GM12878 (cell line): Measurements from ENCODE around the gene NPAS3. TPM values are rescaled to one million over a fixed set of nuclear protein-coding genes. Genes with fewer than 3 reads are reported as not detected.

Experiments
- ATAC-seq: fragments of 200-7000 bp; cut with Tn5 transposase; 3 replicates; pipeline ENCODE4 v1.9.1; 2020; ENCODE audit warnings: mild to moderate bottlenecking, moderate library complexity
- BruUV-seq: library from RNA; stranded (reverse); fragments of 400-500 nt; replicated peaks from 2 replicates; lab custom pipeline; 2021; lab: Mats Ljungman, UMichigan
- CTCF ChIA-PET: fragments of 300-600 bp; sonication (Branson Sonifier 250); formaldehyde crosslinking; extraction: SDS; loops from one replicate; lab custom pipeline; 2021; ENCODE audit warnings: inconsistent platforms; lab: Yijun Ruan, JAX
- POLR2A ChIA-PET: fragments of 350-600 bp; formaldehyde crosslinking; extraction: SDS; loops from one replicate; lab custom pipeline; 2021; ENCODE audit warnings: inconsistent platforms; lab: Charles Lee
- RAD21 ChIA-PET: fragments of 300-600 bp; sonication (Branson Sonifier 250); formaldehyde crosslinking; loops from one replicate; lab custom pipeline; 2023; ENCODE audit warnings: antibody characterized with exemption; ENCODE audit not compliant: unreplicated experiment; lab: Charles Lee
- SMC1A ChIA-PET: fragments of 300-600 bp; sonication (Branson Sonifier 250); formaldehyde crosslinking; loops from one replicate; lab custom pipeline; 2023; ENCODE audit not compliant: unreplicated experiment, uncharacterized antibody; lab: Charles Lee
- DNase-seq: peaks from one replicate; pipeline ENCODE4 v3.0.0-alpha.2; 2011; ENCODE audit warnings: low read depth, low spot score
- FAIRE-seq: peaks from 3 replicates; lab custom pipeline; 2011; peaks lifted over from hg19 to GRCh38; lab: Jason Lieb, UNC
- H2AFZ ChIP-seq: 2 replicates; pipeline ENCODE4 v1.6.0; 2011; ENCODE audit warnings: low read depth, low read length, control low read depth; ENCODE audit not compliant: control insufficient read depth
- H3K27ac ChIP-seq: 2 replicates; pipeline ENCODE4 v1.5.1; 2011; ENCODE audit warnings: control low read depth; ENCODE audit not compliant: control insufficient read depth, insufficient read depth
- H3K27me3 ChIP-seq, 2 experiments: replicated peaks in 1 of 2; 2 replicates each; pipeline versions ENCODE4 v1.6.0 to v1.6.1; 2011; ENCODE audit warnings: low read length in 1 of 2; ENCODE audit not compliant: control insufficient read depth in 2 of 2, insufficient read depth in 2 of 2
- H3K36me3 ChIP-seq, 2 experiments: 2 replicates each; pipeline ENCODE4 v1.5.1; 2011; ENCODE audit warnings: low read length in 1 of 2; ENCODE audit not compliant: control insufficient read depth in 2 of 2, insufficient read depth in 2 of 2
- H3K4me1 ChIP-seq: 2 replicates; pipeline ENCODE4 v1.6.1; 2011; ENCODE audit warnings: mild to moderate bottlenecking, low read length, moderate library complexity, mixed read lengths; ENCODE audit not compliant: control insufficient read depth, insufficient read depth
- H3K4me2 ChIP-seq: 2 replicates; pipeline ENCODE4 v1.6.0; 2011; ENCODE audit warnings: control low read depth; ENCODE audit not compliant: control insufficient read depth, insufficient read depth
- H3K4me3 ChIP-seq: fragments of 200-600 bp; sonication (generic); 2 replicates; pipeline ENCODE4 v1.5.1; 2016
- H3K79me2 ChIP-seq: 2 replicates; pipeline ENCODE4 v1.6.0; 2011; ENCODE audit warnings: low read length; ENCODE audit not compliant: control insufficient read depth, insufficient read depth
- H3K9ac ChIP-seq: 2 replicates; pipeline ENCODE4 v1.8.0; 2011; ENCODE audit warnings: low read length, control low read depth, mixed read lengths; ENCODE audit not compliant: control insufficient read depth, insufficient read depth
- H3K9me3 ChIP-seq: replicated peaks from 3 replicates; pipeline ENCODE4 v1.5.1; 2011; ENCODE audit warnings: mild to moderate bottlenecking, low read length; ENCODE audit not compliant: control insufficient read depth, insufficient read depth
- H4K20me1 ChIP-seq: 2 replicates; pipeline ENCODE4 v1.6.0; 2011; ENCODE audit not compliant: control insufficient read depth, insufficient read depth
- ATF7 ChIP-seq: fragments of 450-650 bp; IDR thresholded peaks from 2 replicates; pipeline ENCODE4 v1.6.1; 2016; ENCODE audit warnings: low read depth, mild to moderate bottlenecking
- CBFB ChIP-seq: IDR thresholded peaks from 2 replicates; pipeline ENCODE4 v1.6.1; 2016; ENCODE audit warnings: antibody characterized with exemption, low read depth
- CHD1 ChIP-seq: IDR thresholded peaks from 2 replicates; pipeline ENCODE4 v1.6.1; 2012; ENCODE audit warnings: low read depth, low read length, improper control_type of control experiment
- CHD2 ChIP-seq: IDR thresholded peaks from 2 replicates; pipeline ENCODE4 v1.6.1; 2011; ENCODE audit warnings: low read depth, low read length, improper control_type of control experiment, borderline replicate concordance
- HCFC1 ChIP-seq: fragments of 150-350 bp; IDR thresholded peaks from 2 replicates; pipeline ENCODE4 v1.6.1; 2014; ENCODE audit warnings: low read length
- KDM1A ChIP-seq: fragments of 200-600 bp; sonication (generic); IDR thresholded peaks from 2 replicates; pipeline ENCODE4 v1.6.1; 2016; ENCODE audit warnings: borderline replicate concordance
- PAX8 ChIP-seq: fragments of 450-650 bp; IDR thresholded peaks from 2 replicates; pipeline ENCODE4 v1.6.1; 2017; ENCODE audit warnings: mild to moderate bottlenecking, moderate library complexity
- RAD21 ChIP-seq: IDR thresholded peaks from 2 replicates; pipeline ENCODE4 v1.6.1; 2011; ENCODE audit warnings: mild to moderate bottlenecking, low read depth, low read length, moderate library complexity; ENCODE audit not compliant: insufficient read depth
- RAD51 ChIP-seq: fragments of 450-650 bp; IDR thresholded peaks from 2 replicates; pipeline ENCODE4 v1.6.1; 2016; ENCODE audit warnings: moderate library complexity, mild to moderate bottlenecking, inconsistent platforms
- SMARCA5 ChIP-seq: fragments of 450-650 bp; IDR thresholded peaks from 2 replicates; pipeline ENCODE4 v1.6.1; 2017; ENCODE audit warnings: mild to moderate bottlenecking
- YY1 ChIP-seq: IDR thresholded peaks from 2 replicates; pipeline ENCODE4 v1.6.1; 2011; ENCODE audit warnings: low read depth, mild to moderate bottlenecking, low read length
- ZZZ3 ChIP-seq: IDR thresholded peaks from 2 replicates; pipeline ENCODE4 v1.6.1; 2011; ENCODE audit warnings: low read depth; ENCODE audit not compliant: control insufficient read depth, insufficient read length
- WGBS: methylation state at CpG from one replicate; pipeline ENCODE4 v1.1.6; 2016; ENCODE audit warnings: low lambda C conversion rate; ENCODE audit not compliant: insufficient replicate concordance, insufficient coverage; ENCODE audit errors: missing lambda C conversion rate; 5-methylcytosine and 5-hydroxymethylcytosine counted together
- in situ Hi-C: fragments of 300-500 bp; cut with MboI; formaldehyde crosslinking; loops from 9 replicates; pipeline ENCODE4 v1.14.3; 2018; ENCODE audit warnings: mixed read lengths
- intact Hi-C: fragments of 100-400 bp; cut with micrococcal nuclease; formaldehyde crosslinking; loops from one replicate; pipeline ENCODE4 v1.14.2; 2022; ENCODE audit not compliant: unreplicated experiment
- polyA plus RNA-seq, 11 experiments: library from polyadenylated mRNA; depleted of rRNA in 4 of 11; unstranded in 6 of 11; stranded (reverse) in 5 of 11; fragments of >200 nt; fragmentation: Nextera tagmentation in 4 of 11; fragmentation: Illumina TruSeq in 1 of 11; extraction: Ambion mirVana in 4 of 11; extraction: Trizol in 1 of 11; gene quantifications; 1 replicate in 1 of 11; 2 replicates in 10 of 11; pipeline versions ENCODE4 v1.2.1 to v1.2.3, GENCODE V29; 2011 to 2016; ENCODE audit warnings: inconsistent platforms in 2 of 11, missing spikeins in 2 of 11, low read depth in 1 of 11
- total RNA-seq, 4 experiments: library from RNA; depleted of rRNA in 3 of 4; stranded (reverse); fragments of >200 nt in 3 of 4; fragmentation: Illumina TruSeq in 1 of 4; extraction: Trizol in 1 of 4; gene quantifications; 2 replicates each; pipeline versions ENCODE4 v1.2.1 to v1.2.3, GENCODE V29; 2013 to 2021
- TF ChIP-seq, protein P1 (sequence below): IDR thresholded peaks from 2 replicates; pipeline ENCODE4 v1.6.1; 2012; ENCODE audit warnings: improper control_type of control experiment, low read depth, low read length; ENCODE audit not compliant: insufficient replicate concordance
- TF ChIP-seq, protein P2 (sequence below): IDR thresholded peaks from 2 replicates; pipeline ENCODE4 v1.6.1; 2011; ENCODE audit warnings: borderline replicate concordance, low read depth, mild to moderate bottlenecking, moderate library complexity, low read length; ENCODE audit not compliant: insufficient read depth, poor library complexity, severe bottlenecking
- TF ChIP-seq, protein P3 (sequence below): fragments of 450-650 bp; IDR thresholded peaks from 2 replicates; pipeline ENCODE4 v1.6.1; 2014; ENCODE audit warnings: mild to moderate bottlenecking

NPAS3 gene
- total and polyA plus RNA-seq, 10 of the 15 experiments (the other 5 are each of a cell fraction or from before 2014, with no cell fraction given), result under 0.01 to 2.7 (median 0.03) TPM; not detected in 6

DNA sequence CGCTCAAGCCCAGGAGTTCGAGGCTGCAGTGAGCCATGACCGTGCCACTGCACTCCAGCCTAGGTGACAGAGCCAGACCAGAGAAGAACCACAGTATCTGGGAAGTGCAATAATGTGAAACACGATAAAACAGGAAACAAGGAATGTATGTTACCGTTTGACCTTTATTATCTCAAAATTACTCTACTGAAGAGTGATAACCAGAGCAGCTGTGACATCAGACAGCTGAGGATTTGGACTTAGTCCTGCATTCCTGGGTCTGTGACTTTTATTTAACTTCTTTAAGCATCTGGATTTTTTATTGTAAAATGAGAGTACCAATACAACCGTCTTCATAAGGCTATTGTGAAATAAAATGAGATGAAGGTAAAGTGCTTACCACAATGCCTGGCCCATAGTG is 806.5 kb downstream of the NPAS3 start:
- H3K27me3 ChIP-seq, result no peaks in the 10 kb centered on the region
- TF ChIP-seq CHD1 (no peak), HCFC1 (no peak), CHD2 (no peak), YY1 (no peak), SMARCA5 (no peak), PAX8 (no peak), RAD51 (no peak), ZZZ3 (no peak), CBFB (no peak), ATF7 (no peak), RAD21 (no peak), KDM1A (no peak)
- TF ChIP-seq, protein P1, sequence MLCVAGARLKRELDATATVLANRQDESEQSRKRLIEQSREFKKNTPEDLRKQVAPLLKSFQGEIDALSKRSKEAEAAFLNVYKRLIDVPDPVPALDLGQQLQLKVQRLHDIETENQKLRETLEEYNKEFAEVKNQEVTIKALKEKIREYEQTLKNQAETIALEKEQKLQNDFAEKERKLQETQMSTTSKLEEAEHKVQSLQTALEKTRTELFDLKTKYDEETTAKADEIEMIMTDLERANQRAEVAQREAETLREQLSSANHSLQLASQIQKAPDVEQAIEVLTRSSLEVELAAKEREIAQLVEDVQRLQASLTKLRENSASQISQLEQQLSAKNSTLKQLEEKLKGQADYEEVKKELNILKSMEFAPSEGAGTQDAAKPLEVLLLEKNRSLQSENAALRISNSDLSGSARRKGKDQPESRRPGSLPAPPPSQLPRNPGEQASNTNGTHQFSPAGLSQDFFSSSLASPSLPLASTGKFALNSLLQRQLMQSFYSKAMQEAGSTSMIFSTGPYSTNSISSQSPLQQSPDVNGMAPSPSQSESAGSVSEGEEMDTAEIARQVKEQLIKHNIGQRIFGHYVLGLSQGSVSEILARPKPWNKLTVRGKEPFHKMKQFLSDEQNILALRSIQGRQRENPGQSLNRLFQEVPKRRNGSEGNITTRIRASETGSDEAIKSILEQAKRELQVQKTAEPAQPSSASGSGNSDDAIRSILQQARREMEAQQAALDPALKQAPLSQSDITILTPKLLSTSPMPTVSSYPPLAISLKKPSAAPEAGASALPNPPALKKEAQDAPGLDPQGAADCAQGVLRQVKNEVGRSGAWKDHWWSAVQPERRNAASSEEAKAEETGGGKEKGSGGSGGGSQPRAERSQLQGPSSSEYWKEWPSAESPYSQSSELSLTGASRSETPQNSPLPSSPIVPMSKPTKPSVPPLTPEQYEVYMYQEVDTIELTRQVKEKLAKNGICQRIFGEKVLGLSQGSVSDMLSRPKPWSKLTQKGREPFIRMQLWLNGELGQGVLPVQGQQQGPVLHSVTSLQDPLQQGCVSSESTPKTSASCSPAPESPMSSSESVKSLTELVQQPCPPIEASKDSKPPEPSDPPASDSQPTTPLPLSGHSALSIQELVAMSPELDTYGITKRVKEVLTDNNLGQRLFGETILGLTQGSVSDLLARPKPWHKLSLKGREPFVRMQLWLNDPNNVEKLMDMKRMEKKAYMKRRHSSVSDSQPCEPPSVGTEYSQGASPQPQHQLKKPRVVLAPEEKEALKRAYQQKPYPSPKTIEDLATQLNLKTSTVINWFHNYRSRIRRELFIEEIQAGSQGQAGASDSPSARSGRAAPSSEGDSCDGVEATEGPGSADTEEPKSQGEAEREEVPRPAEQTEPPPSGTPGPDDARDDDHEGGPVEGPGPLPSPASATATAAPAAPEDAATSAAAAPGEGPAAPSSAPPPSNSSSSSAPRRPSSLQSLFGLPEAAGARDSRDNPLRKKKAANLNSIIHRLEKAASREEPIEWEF, result no peak
- TF ChIP-seq, protein P2, sequence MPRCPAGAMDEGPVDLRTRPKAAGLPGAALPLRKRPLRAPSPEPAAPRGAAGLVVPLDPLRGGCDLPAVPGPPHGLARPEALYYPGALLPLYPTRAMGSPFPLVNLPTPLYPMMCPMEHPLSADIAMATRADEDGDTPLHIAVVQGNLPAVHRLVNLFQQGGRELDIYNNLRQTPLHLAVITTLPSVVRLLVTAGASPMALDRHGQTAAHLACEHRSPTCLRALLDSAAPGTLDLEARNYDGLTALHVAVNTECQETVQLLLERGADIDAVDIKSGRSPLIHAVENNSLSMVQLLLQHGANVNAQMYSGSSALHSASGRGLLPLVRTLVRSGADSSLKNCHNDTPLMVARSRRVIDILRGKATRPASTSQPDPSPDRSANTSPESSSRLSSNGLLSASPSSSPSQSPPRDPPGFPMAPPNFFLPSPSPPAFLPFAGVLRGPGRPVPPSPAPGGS, result no peak
- TF ChIP-seq, protein P3, sequence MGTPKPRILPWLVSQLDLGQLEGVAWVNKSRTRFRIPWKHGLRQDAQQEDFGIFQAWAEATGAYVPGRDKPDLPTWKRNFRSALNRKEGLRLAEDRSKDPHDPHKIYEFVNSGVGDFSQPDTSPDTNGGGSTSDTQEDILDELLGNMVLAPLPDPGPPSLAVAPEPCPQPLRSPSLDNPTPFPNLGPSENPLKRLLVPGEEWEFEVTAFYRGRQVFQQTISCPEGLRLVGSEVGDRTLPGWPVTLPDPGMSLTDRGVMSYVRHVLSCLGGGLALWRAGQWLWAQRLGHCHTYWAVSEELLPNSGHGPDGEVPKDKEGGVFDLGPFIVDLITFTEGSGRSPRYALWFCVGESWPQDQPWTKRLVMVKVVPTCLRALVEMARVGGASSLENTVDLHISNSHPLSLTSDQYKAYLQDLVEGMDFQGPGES, result no peak
- no peak overlapping the region for H3K4me2 ChIP-seq
- WGBS, result 26% methylated on average over 6 of the region's 6 CpGs
- H3K27ac ChIP-seq, result no peak overlapping the region
- ChIA-PET SMC1A (interaction anchor here (0.9 kb wide), 1 partner anchor 48 kb away, joined by 3 read pairs; no protein-coding TSS in a partner anchor), POLR2A (no interaction called here), RAD21 (no interaction called here), CTCF (no interaction called here)
- no peak overlapping the region for H3K4me3 ChIP-seq
- no peaks in the 10 kb centered on the region for H3K79me2 ChIP-seq
- FAIRE-seq (no peak), DNase-seq (no peak), ATAC-seq (no peak)
- H4K20me1 ChIP-seq, result no peaks in the 10 kb centered on the region
- no peaks in the 10 kb centered on the region for H3K9me3 ChIP-seq
- H2AFZ ChIP-seq, result no peak overlapping the region
- no TSS peak for BruUV-seq
- no peaks in the 10 kb centered on the region for H3K36me3 ChIP-seq
- no peak overlapping the region for H3K9ac ChIP-seq
- intact Hi-C loops (no loop called here), in situ Hi-C loops (no loop called here)
- no peaks in the 10 kb centered on the region for H3K4me1 ChIP-seq
